ENCODE measurements around the gene EXTL2.

Gene EXTL2

DNA sequence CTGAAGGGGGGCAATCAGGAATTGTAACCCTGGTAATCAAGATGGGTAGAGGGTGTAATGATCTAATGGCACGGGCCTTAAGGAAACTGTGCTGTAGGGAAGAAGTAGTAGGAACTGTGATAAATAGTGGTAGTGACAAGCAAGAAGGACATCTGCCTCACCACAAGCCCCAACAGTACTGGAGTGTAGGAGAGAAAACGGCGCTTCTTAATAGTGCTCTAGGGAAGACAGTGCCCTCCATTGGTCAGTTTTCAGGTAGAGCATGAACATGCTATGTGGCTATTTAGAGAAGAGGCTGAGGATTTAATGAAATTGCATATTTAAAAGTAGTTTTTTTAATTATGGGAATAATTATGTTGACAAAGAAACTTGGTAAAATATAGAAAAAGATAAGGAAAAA lies 33.5 kb upstream of the EXTL2 start:
- H3K4me1 ChIP-seq (ENCODE audit: low read depth, poor library complexity, severe bottlenecking) = peaks cover 10% of the 10 kb centered on the region
- no peak overlapping the region for H2AFZ ChIP-seq (ENCODE audit: low read depth)
- H4K20me1 ChIP-seq (ENCODE audit: insufficient read depth) = no peaks in the 10 kb centered on the region
- TF ChIP-seq, protein P1, sequence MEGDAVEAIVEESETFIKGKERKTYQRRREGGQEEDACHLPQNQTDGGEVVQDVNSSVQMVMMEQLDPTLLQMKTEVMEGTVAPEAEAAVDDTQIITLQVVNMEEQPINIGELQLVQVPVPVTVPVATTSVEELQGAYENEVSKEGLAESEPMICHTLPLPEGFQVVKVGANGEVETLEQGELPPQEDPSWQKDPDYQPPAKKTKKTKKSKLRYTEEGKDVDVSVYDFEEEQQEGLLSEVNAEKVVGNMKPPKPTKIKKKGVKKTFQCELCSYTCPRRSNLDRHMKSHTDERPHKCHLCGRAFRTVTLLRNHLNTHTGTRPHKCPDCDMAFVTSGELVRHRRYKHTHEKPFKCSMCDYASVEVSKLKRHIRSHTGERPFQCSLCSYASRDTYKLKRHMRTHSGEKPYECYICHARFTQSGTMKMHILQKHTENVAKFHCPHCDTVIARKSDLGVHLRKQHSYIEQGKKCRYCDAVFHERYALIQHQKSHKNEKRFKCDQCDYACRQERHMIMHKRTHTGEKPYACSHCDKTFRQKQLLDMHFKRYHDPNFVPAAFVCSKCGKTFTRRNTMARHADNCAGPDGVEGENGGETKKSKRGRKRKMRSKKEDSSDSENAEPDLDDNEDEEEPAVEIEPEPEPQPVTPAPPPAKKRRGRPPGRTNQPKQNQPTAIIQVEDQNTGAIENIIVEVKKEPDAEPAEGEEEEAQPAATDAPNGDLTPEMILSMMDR (conservative IDR thresholded peaks at IDR 0.05; ENCODE audit: low read depth, low read length) = no peak
- H3K27ac ChIP-seq = no peak overlapping the region
- no peak overlapping the region for H3K9ac ChIP-seq
- no peaks in the 10 kb centered on the region for H3K27me3 ChIP-seq (ENCODE audit: insufficient read depth, low read depth)
- no peak overlapping the region for H3K4me2 ChIP-seq
- no peak overlapping the region for H3K4me3 ChIP-seq (IDR thresholded peaks at IDR 0.05; ENCODE audit: insufficient read depth, low read depth, low read length)
- no peaks in the 10 kb centered on the region for H3K36me3 ChIP-seq (ENCODE audit: insufficient read depth)
- no peaks in the 10 kb centered on the region for H3K79me2 ChIP-seq (ENCODE audit: insufficient read depth, low read depth)

DNA sequence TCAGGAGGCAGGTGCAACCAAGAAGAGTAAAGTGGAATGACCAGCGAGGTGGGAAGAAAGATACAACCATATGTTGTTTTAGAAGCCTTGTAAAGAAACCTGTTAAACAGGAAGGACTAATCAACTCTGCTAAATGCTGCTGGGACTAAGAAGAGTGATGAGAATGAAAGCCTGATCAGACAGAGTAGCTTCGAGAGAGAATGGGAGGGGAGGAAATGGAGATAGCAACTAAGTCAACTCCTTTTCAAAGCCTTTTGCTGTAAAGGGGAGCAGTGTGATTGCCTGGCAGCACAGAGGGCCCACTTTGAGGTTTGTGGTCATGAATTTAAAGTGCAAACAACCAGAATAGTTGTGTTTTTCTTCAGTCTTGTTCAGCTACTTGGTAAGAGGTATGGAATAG lies 32.6 kb upstream of the EXTL2 start:
- H3K4me1 ChIP-seq (ENCODE audit: low read depth, poor library complexity, severe bottlenecking) = peaks cover 10% of the 10 kb centered on the region
- no peak overlapping the region for H3K9ac ChIP-seq
- no peaks in the 10 kb centered on the region for H4K20me1 ChIP-seq (ENCODE audit: insufficient read depth)
- no peaks in the 10 kb centered on the region for H3K79me2 ChIP-seq (ENCODE audit: insufficient read depth, low read depth)
- no peaks in the 10 kb centered on the region for H3K36me3 ChIP-seq (ENCODE audit: insufficient read depth)
- no peak overlapping the region for H2AFZ ChIP-seq (ENCODE audit: low read depth)
- no peak overlapping the region for H3K4me2 ChIP-seq
- TF ChIP-seq, protein P1 (conservative IDR thresholded peaks at IDR 0.05; ENCODE audit: low read depth, low read length) = no peak
- H3K4me3 ChIP-seq (IDR thresholded peaks at IDR 0.05; ENCODE audit: insufficient read depth, low read depth, low read length) = no peak overlapping the region
- no peak overlapping the region for H3K27ac ChIP-seq
- H3K27me3 ChIP-seq (ENCODE audit: insufficient read depth, low read depth) = no peaks in the 10 kb centered on the region

DNA sequence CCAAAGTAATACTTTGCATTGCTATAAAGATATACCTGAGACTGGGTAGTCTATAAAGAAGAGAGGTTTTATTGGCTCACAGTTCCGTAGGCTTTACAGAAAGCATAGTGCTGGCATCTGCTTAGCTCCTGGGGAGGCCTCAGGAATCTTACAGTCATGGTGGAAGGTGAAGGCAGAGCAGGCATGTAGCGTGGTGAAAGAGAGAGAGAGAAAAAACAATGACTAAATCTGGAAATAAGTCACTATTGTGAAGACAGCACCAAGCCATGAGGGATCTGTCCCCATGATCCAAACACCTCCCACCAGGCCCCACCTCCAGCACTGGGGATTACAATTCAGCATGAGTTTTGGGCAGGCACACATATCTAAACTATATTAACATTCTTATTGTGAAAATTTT lies 31.6 kb upstream of the EXTL2 start:
- Histone ChIP-seq H3K79me2 (ENCODE audit: insufficient read depth, low read depth) (no peaks in the 10 kb centered on the region), H3K9ac (no peak overlapping the region), H3K36me3 (ENCODE audit: insufficient read depth) (no peaks in the 10 kb centered on the region)

DNA sequence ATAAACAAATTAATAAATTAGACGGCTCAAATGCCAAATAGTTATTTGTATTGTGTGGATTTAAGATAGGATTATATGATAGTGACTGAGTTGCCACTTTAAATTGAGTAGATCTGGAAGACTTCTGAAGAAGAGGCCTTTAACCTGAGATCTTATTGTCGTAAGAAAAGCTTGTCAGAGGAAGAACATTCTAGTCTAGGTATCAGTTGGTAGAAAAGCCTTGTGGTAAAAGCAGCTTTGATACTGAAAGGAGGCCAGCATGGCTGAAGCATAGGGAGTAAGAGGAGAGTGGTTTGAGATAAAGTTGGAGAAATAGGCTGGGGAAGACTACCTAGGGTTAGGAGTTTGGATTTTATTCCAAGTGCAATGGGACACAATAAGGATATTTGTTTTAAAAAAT lies 30.3 kb upstream of the EXTL2 start:
- H3K4me2 ChIP-seq = no peak overlapping the region
- no peak overlapping the region for H3K9ac ChIP-seq
- no peak overlapping the region for H3K27ac ChIP-seq
- peaks cover 10% of the 10 kb centered on the region for H3K4me1 ChIP-seq (ENCODE audit: low read depth, poor library complexity, severe bottlenecking)
- H4K20me1 ChIP-seq (ENCODE audit: insufficient read depth) = no peaks in the 10 kb centered on the region
- H2AFZ ChIP-seq (ENCODE audit: low read depth) = no peak overlapping the region
- H3K36me3 ChIP-seq (ENCODE audit: insufficient read depth) = no peaks in the 10 kb centered on the region
- no peaks in the 10 kb centered on the region for H3K27me3 ChIP-seq (ENCODE audit: insufficient read depth, low read depth)
- TF ChIP-seq, protein P1 (conservative IDR thresholded peaks at IDR 0.05; ENCODE audit: low read depth, low read length) = no peak
- no peak overlapping the region for H3K4me3 ChIP-seq (IDR thresholded peaks at IDR 0.05; ENCODE audit: insufficient read depth, low read depth, low read length)
- H3K79me2 ChIP-seq (ENCODE audit: insufficient read depth, low read depth) = no peaks in the 10 kb centered on the region

More for the DNA sequence above, 31.6 kb upstream of the EXTL2 start:
- Histone ChIP-seq H2AFZ (ENCODE audit: low read depth) (no peak overlapping the region), H3K4me1 (ENCODE audit: low read depth, poor library complexity, severe bottlenecking) (peaks cover 10% of the 10 kb centered on the region), H3K4me3 (IDR thresholded peaks at IDR 0.05; ENCODE audit: insufficient read depth, low read depth, low read length) (no peak overlapping the region), H4K20me1 (ENCODE audit: insufficient read depth) (no peaks in the 10 kb centered on the region), H3K27me3 (ENCODE audit: insufficient read depth, low read depth) (no peaks in the 10 kb centered on the region), H3K4me2 (no peak overlapping the region), H3K27ac (no peak overlapping the region)
- TF ChIP-seq, protein P1 (conservative IDR thresholded peaks at IDR 0.05; ENCODE audit: low read depth, low read length) = no peak
